Activated T-cell treated with anti-CD3 and anti-CD28 coated beads for 4 hours (primary cell): Measurements from ENCODE around the gene REC8.
"Not testable (repeated sequence)": the region's sequence is repeated elsewhere in the genome, so short reads cannot be mapped to it uniquely, and the experiment has no call there.

Source experiments
- DNase-seq: peaks from one replicate; pipeline ENCODE4 v3.0.0-alpha.2; 2020

REC8 gene

DNA sequence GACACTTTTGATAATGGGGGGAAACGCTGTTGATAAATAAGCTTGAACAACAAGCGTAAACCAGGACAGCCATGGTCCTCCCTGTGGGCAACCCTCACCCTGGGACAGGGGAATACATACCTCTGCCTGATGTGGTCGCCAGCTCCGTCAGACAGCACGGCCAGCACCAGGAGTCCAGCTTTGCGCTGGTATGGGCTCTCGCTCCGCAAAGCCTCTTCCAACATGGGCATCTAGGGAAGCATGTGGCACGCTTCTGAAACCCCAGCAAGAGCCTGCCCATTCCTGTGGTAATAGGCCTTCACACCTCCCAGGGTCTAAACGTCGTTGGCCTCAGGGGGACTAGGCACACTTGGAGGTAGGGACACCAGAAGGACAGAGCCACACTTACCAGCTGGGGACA, 13.9 kb downstream of the REC8 start:
- no peak for DNase-seq

DNA sequence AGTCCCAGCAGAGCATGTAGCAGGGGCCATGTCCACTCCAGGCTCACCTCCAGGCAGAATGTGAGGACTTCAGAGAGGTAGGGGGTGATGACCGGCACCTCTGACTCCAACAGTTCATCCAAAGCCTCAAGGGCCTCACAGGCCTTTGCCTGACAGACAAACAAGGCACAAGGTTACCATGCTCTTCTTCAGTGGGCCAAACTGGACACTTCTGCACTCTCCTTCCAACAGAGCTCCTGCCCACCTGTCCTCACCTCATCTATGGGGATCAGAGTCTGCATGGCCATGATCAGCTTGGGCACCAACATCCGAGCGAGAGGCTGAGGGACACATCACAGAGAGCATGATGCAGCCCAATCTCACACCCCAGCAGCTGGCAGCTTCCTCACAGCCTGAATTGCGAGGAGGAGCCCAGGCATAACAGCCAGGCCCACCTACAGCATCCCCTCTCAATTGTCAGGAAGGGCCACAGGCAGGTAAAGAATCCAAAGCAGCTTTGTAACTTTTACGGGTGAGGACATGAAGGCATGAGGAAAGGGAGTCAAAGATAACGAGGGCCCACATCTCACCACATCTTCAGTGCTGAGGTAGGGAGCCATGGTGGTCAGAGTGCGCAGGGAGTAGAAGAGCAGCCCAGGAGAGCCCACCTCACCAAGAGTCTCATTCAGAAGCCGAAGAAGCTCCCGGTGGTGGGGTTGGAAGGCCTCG, 15.1 kb downstream of the REC8 start:
- no peak for DNase-seq

GRCh38 chr14:24187539-24187915, 15.6 kb downstream of the REC8 start:
- no peak for DNase-seq

GRCh38 chr14:24188251-24189058, 16.6 kb downstream of the REC8 start, which contains the start of gene IPO4:
Gene IPO4 (minus strand): TSS chr14:24188816. CDS start chr14:24188787, 29 bp downstream.
- peak; percentile 92 for DNase-seq

DNA sequence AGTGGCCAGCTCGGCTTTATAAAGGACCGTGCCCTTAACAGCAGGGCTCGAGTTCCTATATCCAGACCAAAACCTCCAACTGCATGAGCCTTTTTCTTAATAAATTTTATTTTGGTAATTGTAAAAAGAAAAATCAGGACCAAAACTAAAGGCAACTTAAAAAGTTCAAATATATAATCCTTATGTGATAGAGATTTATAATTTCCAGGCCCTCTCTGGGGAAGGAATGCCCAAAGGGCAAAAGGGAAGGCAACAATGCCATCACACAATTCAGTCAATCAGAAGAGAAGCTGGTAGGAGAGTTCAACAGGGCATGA, 17.1 kb downstream of the REC8 start:
- no peak for DNase-seq

DNA sequence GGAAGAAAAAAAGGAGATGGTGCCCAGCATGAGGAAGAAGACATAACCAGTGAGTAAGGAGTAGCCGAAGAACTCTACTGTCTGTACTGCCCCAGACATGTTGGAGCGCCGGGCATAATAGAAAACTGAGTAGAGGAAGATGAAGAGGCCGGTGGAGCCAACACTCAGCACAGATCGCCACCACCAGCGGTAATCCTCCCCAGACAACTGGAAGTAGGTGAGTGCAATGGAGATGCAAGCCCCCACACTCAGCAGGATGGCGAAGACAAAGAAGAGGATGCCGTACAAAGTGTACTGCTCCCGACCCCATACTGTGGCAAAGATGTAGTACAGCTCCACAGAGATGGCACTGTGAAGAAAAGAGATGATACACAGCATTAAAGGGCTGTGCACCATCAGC, 17.6 kb downstream of the REC8 start:
- DNase-seq = no peak

- no peak for DNase-seq
Observed at GRCh38 chr14:24190416-24190815, 18.5 kb downstream of the REC8 start.

GRCh38 chr14:24192933-24193332, 21.1 kb downstream of the REC8 start:
- no peak for DNase-seq

- no peak for DNase-seq
Observed at GRCh38 chr14:24194186-24194872, 22.4 kb downstream of the REC8 start.

DNA sequence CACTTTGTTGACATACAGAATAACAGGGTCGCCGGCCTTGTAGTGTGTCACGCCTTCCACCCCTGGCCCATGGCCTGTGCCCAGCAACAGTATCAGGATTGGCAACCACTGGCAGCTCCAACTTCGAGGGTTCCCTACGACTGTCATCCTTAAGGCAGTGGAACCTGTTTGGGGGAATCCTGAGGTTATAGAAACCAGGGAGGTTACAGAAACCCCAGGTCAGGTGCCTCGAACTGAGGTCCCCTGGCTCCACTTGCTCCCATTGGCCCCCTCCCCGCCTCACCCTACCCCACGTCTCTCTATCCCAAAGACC, 22.9 kb downstream of the REC8 start:
- DNase-seq = no peak

DNA sequence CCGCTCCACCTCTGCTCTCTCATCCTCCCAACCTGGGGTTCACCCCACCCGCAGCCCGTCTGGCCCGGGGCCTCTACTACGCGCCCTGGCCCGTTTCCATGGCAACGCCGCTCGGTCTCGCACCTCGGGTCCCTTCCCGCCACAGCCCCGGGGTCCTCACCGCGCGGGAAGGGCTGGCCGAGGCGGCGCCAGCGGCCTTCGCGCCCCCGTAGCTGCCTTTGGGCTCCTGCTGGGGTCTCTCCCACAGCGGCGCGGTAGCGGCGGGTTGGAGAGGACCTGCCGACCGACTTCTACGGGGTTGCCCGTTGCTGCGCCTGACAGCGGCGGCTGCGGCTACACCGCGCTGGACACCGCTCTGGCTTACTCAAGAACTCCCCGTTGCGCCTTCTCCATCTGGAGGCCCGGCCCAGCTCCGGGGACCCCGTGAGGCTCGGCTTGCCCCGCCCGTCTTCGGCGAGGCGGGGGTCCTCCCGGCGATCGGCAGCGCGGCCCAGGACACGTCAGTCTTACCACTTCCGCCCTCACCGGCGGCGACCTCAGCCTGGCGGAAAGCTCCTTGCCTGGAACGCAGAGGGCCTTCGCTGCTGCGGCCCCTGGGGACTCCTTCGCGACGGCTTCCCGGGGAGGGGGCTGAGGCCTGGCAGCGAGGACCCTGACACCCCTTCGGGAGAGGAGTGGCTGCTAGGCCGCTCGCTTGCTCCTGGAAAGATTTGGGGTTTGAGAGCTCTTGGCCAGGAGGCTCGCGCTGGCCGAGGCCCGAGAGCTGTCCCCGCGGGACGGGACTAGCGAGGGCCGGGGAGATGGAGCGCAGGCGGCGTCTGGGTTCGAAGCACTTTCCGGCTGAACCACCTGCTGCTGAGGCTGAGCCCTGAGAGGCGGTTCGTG, 23.5 kb downstream of the REC8 start, which contains the start of gene TM9SF1:
TM9SF1 (minus strand) TSS at position 256 of the 885 bp plus-strand sequence. CDS start 422 bp downstream, outside the sequence.
- DNase-seq = peak; percentile 79

DNA sequence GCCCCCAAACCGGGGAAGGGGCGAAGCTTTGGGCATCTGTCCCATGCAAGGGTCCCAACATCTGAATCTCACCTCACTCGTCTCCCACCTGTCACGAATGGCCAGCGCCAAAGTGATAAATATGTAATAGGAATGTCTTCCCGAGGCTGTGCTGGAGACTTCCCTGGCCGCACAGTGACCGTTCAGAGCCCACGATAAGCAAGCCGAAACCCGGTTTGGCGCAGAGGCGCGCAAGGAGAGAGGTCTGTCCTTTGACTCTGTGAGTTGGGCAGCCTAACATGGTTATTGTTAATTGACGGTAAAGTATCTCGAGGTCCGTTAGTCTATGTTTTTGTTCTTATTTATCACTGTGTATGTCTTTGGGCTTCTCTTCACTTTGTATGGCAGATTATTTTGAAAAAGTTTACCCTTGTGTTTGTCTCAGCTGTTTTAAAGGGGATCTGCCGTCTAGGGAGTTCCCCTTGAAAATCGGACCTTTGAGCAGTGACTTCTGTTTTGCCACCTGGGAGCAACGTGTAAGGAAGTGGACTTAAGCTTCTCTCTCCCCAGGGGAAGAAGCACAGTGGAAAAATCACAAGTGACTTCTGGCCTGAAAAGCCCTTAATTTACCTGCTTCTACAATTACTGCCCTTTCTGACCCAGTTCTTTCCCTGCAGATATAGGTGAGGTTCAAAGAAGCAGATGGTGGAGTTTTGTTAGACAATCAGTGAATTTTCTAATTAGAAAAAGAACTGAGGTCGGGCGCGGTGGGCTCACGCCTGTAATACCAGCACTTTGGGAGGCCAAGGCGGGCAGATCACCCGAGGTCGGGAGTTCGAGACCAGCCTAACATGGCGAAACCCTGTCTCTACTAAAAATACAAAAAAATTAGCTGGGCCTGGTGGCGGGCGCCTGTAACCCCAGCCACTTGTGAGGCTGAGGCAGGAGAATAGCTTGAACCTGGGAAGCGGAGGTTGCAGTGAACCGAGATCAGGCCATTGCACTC, 24.5 kb downstream of the REC8 start:
- no peak for DNase-seq

- DNase-seq = no peak
Observed at GRCh38 chr14:24197056-24197450, 25.2 kb downstream of the REC8 start.

- DNase-seq = no peak
Observed at GRCh38 chr14:24198814-24199524, 27.1 kb downstream of the REC8 start.

GRCh38 chr14:24202538-24202937, 30.7 kb downstream of the REC8 start:
- not testable (repeated sequence) for DNase-seq

GRCh38 chr14:24203249-24203886, 31.5 kb downstream of the REC8 start:
- not testable (repeated sequence) for DNase-seq

DNA sequence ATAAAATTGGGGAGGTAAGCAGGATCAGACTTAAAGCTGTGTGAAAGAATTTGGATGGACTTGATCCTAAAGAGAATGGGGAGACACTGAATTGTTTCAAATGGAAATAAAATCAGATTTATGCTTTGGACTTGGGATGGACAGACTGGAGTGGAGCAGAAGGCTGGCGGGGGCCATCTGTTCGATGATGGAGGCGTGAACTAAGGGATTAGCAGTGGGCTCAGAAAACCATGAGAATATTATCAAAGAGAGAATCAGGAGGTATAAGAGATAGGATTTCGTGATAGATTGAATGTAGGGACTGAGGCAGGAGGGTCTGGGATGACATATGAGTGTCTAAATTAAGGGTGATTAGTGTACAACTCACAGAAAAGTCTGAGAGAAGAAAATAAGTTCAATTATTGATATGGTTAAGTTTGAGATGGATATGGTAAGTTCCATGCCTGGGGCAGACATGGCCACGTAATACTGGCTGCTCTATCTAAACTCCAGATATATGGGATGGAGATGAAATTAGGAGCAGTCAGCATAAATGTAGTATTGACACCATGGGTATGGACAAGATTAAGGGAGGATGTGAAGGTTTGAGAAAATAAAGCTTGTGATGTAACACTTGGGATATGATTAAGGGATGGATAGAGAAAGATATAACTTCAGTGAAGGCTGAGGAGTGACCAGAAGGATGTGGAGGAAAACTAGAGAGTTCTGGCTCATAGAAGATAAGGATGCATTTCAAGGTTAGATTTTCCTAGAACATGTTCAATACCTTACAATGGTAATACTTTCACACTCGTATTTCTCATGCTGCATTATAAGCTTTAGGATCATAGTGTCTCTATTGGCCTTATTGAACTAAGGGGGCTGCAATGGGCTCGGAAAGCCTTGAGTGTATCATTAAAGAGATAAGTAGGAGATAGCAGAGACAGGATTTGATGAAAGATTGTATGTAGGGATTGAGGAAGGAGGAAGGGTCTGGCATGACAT, 32.6 kb downstream of the REC8 start:
- DNase-seq = no peak

- no peak for DNase-seq
Observed at GRCh38 chr14:24206260-24207103, 34.6 kb downstream of the REC8 start.
